GM21515 (cell line): ENCODE measurements around the gene MERTK.
"Not testable (repeated sequence)": the region's sequence is repeated elsewhere in the genome, so short reads cannot be mapped to it uniquely, and the experiment has no call there.

Experiments
- ATAC-seq: cut with Tn5 transposase; IDR thresholded peaks from one replicate; pipeline ENCODE4 v1.9.1; 2021; ENCODE audit not compliant: unreplicated experiment

MERTK gene

GRCh38 chr2:111897924-111898702 is at the start of gene MERTK:
Gene MERTK, plus strand, starts transcription at chr2:111898607. Its CDS starts 129 bp downstream, at chr2:111898736.
- ATAC-seq: peak; percentile 60

GRCh38 chr2:111850646-111851045 is 47.8 kb upstream of the MERTK start:
- not testable (repeated sequence) for ATAC-seq

- not testable (repeated sequence) for ATAC-seq
Measured at GRCh38 chr2:111852544-111852943, 45.9 kb upstream of the MERTK start.

GRCh38 chr2:111860005-111860404 is 38.4 kb upstream of the MERTK start:
- not testable (repeated sequence) for ATAC-seq

- ATAC-seq: not testable (repeated sequence)
Measured at GRCh38 chr2:111865124-111865523, 33.3 kb upstream of the MERTK start.

- not testable (repeated sequence) for ATAC-seq
Measured at GRCh38 chr2:111872806-111873205, 25.6 kb upstream of the MERTK start.

- peak; percentile 90 for ATAC-seq
Measured at GRCh38 chr2:111883661-111884591, 14.5 kb upstream of the MERTK start, which contains the start of gene ANAPC1. Gene ANAPC1, minus strand, starts transcription at chr2:111884193. Its CDS starts 3,368 bp downstream, at chr2:111880825.

- ATAC-seq: no peak
Measured at GRCh38 chr2:111884592-111884964, 13.8 kb upstream of the MERTK start.

- no peak for ATAC-seq
Measured at GRCh38 chr2:111896024-111896423, 2.4 kb upstream of the MERTK start.

GRCh38 chr2:111896576-111896975 is 1.8 kb upstream of the MERTK start:
- no peak for ATAC-seq

GRCh38 chr2:111897630-111897923 is 830 bp upstream of the MERTK start:
- peak; percentile 20 for ATAC-seq

GRCh38 chr2:111898703-111899514 is 502 bp downstream of the MERTK start:
- ATAC-seq: no peak

- ATAC-seq: no peak
Measured at GRCh38 chr2:111900859-111901258, 2.5 kb downstream of the MERTK start.

GRCh38 chr2:111903516-111903915 is 5.1 kb downstream of the MERTK start:
- ATAC-seq: no peak

- no peak for ATAC-seq
Measured at GRCh38 chr2:111903930-111904439, 5.6 kb downstream of the MERTK start.

- no peak for ATAC-seq
Measured at GRCh38 chr2:111904726-111905474, 6.5 kb downstream of the MERTK start.

- not testable (repeated sequence) for ATAC-seq
Measured at GRCh38 chr2:111905475-111905869, 7.1 kb downstream of the MERTK start.

- no peak for ATAC-seq
Measured at GRCh38 chr2:111905990-111906735, 7.8 kb downstream of the MERTK start.

GRCh38 chr2:111908578-111908977 is 10.2 kb downstream of the MERTK start:
- ATAC-seq: no peak
